ENCODE results near the gene NMRK1.

Gene NMRK1

GRCh38 chr9:75088646-75089372 is 854 bp upstream of the NMRK1 start:
- TF ChIP-seq TAF1 (IDR thresholded peaks at IDR 0.05; ENCODE audit: low read depth, low read length) = 0 out of 2 replicates have a peak, but pooled peaks have one; percentile 5
- no peak for TF ChIP-seq PAX5 (IDR thresholded peaks at IDR 0.05; ENCODE audit: insufficient read depth, low read length, severe bottlenecking)
- peak; percentile 100 for TF ChIP-seq SPI1 (IDR thresholded peaks at IDR 0.05; ENCODE audit: low read depth, low read length)
- no peak for TF ChIP-seq POLR2AphosphoS5 (IDR thresholded peaks at IDR 0.05; ENCODE audit: low read depth, low read length)
- DNase-seq (ENCODE audit: insufficient read length, low spot score) = peak; percentile 26
- FAIRE-seq = no peak

GRCh38 chr9:75087289-75087823 is 599 bp downstream of the NMRK1 start:
- FAIRE-seq = peak; percentile 38
- DNase-seq (ENCODE audit: insufficient read length, low spot score) = no peak
- TF ChIP-seq POLR2A (IDR thresholded peaks at IDR 0.05; ENCODE audit: low read depth, low read length) (no peak), POU2F2 (IDR thresholded peaks at IDR 0.05; ENCODE audit: low read depth, low read length) (no peak), PAX5 (IDR thresholded peaks at IDR 0.05; ENCODE audit: insufficient read depth, low read length, severe bottlenecking) (no peak), POLR2AphosphoS5 (IDR thresholded peaks at IDR 0.05; ENCODE audit: low read depth, low read length) (no peak), TAF1 (IDR thresholded peaks at IDR 0.05; ENCODE audit: low read depth, low read length) (no peak), SPI1 (IDR thresholded peaks at IDR 0.05; ENCODE audit: low read depth, low read length) (no peak)

GRCh38 chr9:75086541-75087288 is 1.2 kb downstream of the NMRK1 start:
- TF ChIP-seq SPI1 (IDR thresholded peaks at IDR 0.05; ENCODE audit: low read depth, low read length) = no peak
- TF ChIP-seq POLR2AphosphoS5 (IDR thresholded peaks at IDR 0.05; ENCODE audit: low read depth, low read length) = no peak
- no peak for TF ChIP-seq TAF1 (IDR thresholded peaks at IDR 0.05; ENCODE audit: low read depth, low read length)
- no peak for TF ChIP-seq POLR2A (IDR thresholded peaks at IDR 0.05; ENCODE audit: low read depth, low read length)
- TF ChIP-seq PAX5 (IDR thresholded peaks at IDR 0.05; ENCODE audit: insufficient read depth, low read length, severe bottlenecking) = no peak
- TF ChIP-seq POU2F2 (IDR thresholded peaks at IDR 0.05; ENCODE audit: low read depth, low read length) = no peak
- FAIRE-seq = no peak
- no peak for DNase-seq (ENCODE audit: insufficient read length, low spot score)

- FAIRE-seq = no peak
- TF ChIP-seq PAX5 (IDR thresholded peaks at IDR 0.05; ENCODE audit: insufficient read depth, low read length, severe bottlenecking) (no peak), SPI1 (IDR thresholded peaks at IDR 0.05; ENCODE audit: low read depth, low read length) (0 out of 2 replicates have a peak, but pooled peaks have one; percentile 23)
- DNase-seq (ENCODE audit: insufficient read length, low spot score) = no peak
These were observed 2.3 kb downstream of the NMRK1 start for GRCh38 chr9:75085640-75086039.

GRCh38 chr9:75084081-75084672 is 3.8 kb downstream of the NMRK1 start:
- FAIRE-seq (no peak), DNase-seq (ENCODE audit: insufficient read length, low spot score) (no peak)
- TF ChIP-seq PAX5 (IDR thresholded peaks at IDR 0.05; ENCODE audit: insufficient read depth, low read length, severe bottlenecking) (no peak), POU2F2 (IDR thresholded peaks at IDR 0.05; ENCODE audit: low read depth, low read length) (no peak), SPI1 (IDR thresholded peaks at IDR 0.05; ENCODE audit: low read depth, low read length) (no peak), TAF1 (IDR thresholded peaks at IDR 0.05; ENCODE audit: low read depth, low read length) (no peak), POLR2A (IDR thresholded peaks at IDR 0.05; ENCODE audit: low read depth, low read length) (no peak), POLR2AphosphoS5 (IDR thresholded peaks at IDR 0.05; ENCODE audit: low read depth, low read length) (no peak)

- no peak for TF ChIP-seq PAX5 (IDR thresholded peaks at IDR 0.05; ENCODE audit: insufficient read depth, low read length, severe bottlenecking)
- no peak for TF ChIP-seq TAF1 (IDR thresholded peaks at IDR 0.05; ENCODE audit: low read depth, low read length)
- no peak for TF ChIP-seq POLR2AphosphoS5 (IDR thresholded peaks at IDR 0.05; ENCODE audit: low read depth, low read length)
- FAIRE-seq (no peak), DNase-seq (ENCODE audit: insufficient read length, low spot score) (no peak)
These were observed 4.6 kb downstream of the NMRK1 start for GRCh38 chr9:75083188-75083970.

GRCh38 chr9:75081632-75082031 is 6.3 kb downstream of the NMRK1 start:
- no peak for TF ChIP-seq POLR2AphosphoS5 (IDR thresholded peaks at IDR 0.05; ENCODE audit: low read depth, low read length)
- no peak for TF ChIP-seq SPI1 (IDR thresholded peaks at IDR 0.05; ENCODE audit: low read depth, low read length)
- DNase-seq (ENCODE audit: insufficient read length, low spot score) (no peak), FAIRE-seq (no peak)

- TF ChIP-seq POLR2AphosphoS5 (IDR thresholded peaks at IDR 0.05; ENCODE audit: low read depth, low read length) = no peak
- no peak for TF ChIP-seq TAF1 (IDR thresholded peaks at IDR 0.05; ENCODE audit: low read depth, low read length)
- TF ChIP-seq SPI1 (IDR thresholded peaks at IDR 0.05; ENCODE audit: low read depth, low read length) = no peak
- no peak for TF ChIP-seq PAX5 (IDR thresholded peaks at IDR 0.05; ENCODE audit: insufficient read depth, low read length, severe bottlenecking)
- TF ChIP-seq POU2F2 (IDR thresholded peaks at IDR 0.05; ENCODE audit: low read depth, low read length) = no peak
- TF ChIP-seq POLR2A (IDR thresholded peaks at IDR 0.05; ENCODE audit: low read depth, low read length) = no peak
- no peak for FAIRE-seq
These were observed 15.1 kb downstream of the NMRK1 start for GRCh38 chr9:75072895-75073294.

GRCh38 chr9:75071530-75072122 is 16.3 kb downstream of the NMRK1 start:
- no peak for TF ChIP-seq TAF1 (IDR thresholded peaks at IDR 0.05; ENCODE audit: low read depth, low read length)
- no peak for TF ChIP-seq POU2F2 (IDR thresholded peaks at IDR 0.05; ENCODE audit: low read depth, low read length)
- no peak for TF ChIP-seq SPI1 (IDR thresholded peaks at IDR 0.05; ENCODE audit: low read depth, low read length)
- TF ChIP-seq PAX5 (IDR thresholded peaks at IDR 0.05; ENCODE audit: insufficient read depth, low read length, severe bottlenecking) = no peak
- no peak for TF ChIP-seq POLR2AphosphoS5 (IDR thresholded peaks at IDR 0.05; ENCODE audit: low read depth, low read length)
- no peak for TF ChIP-seq POLR2A (IDR thresholded peaks at IDR 0.05; ENCODE audit: low read depth, low read length)
- FAIRE-seq = peak; percentile 87
- no peak for DNase-seq (ENCODE audit: insufficient read length, low spot score)

More at GRCh38 chr9:75072895-75073294, 15.1 kb downstream of the NMRK1 start:
- no peak for DNase-seq (ENCODE audit: insufficient read length, low spot score)

All from GM12891 (cell line).